Kidney (tissue), 14 donors: ENCODE data around the gene OR2F1. TPM values are rescaled to one million over a fixed set of nuclear protein-coding genes. Genes with fewer than 3 reads are reported as not detected.
A peak's percentile ranks its signal among the peaks of the same experiment; 100 is the strongest.

ENCODE experiments used
- DNase-seq, 5 donors: peaks; one replicate each; pipeline ENCODE4 v3.0.0-alpha.2; 2013 to 2020
- FAIRE-seq: peaks from 2 replicates; lab custom pipeline; 2012; peaks lifted over from hg19 to GRCh38; lab: Jason Lieb, UNC
- H3K27ac ChIP-seq, 2 donors: one replicate each; pipeline ENCODE4 v1.7.0; 2013; ENCODE audit warnings: low read depth in 2 of 2, low read length in 2 of 2, inconsistent platforms in 1 of 2
- H3K27me3 ChIP-seq: one replicate; pipeline ENCODE4 v1.7.1; 2013; ENCODE audit warnings: low read length, inconsistent platforms; ENCODE audit not compliant: control insufficient read depth, insufficient read depth
- H3K36me3 ChIP-seq, 3 donors: one replicate each; pipeline versions ENCODE4 v1.7.0 to v1.7.1; 2013; ENCODE audit warnings: low read length in 3 of 3, control low read depth in 1 of 3, inconsistent platforms in 1 of 3; ENCODE audit not compliant: insufficient read depth in 3 of 3, control insufficient read depth in 2 of 3
- H3K4me1 ChIP-seq, 3 donors: one replicate each; pipeline versions ENCODE4 v1.7.0 to v1.7.1; 2013; ENCODE audit warnings: low read length in 3 of 3, inconsistent platforms in 1 of 3, low read depth in 1 of 3; ENCODE audit not compliant: control insufficient read depth in 2 of 3, insufficient read depth in 2 of 3
- H3K4me3 ChIP-seq, 3 donors: one replicate each; pipeline versions ENCODE4 v1.7.0 to v1.8.1; 2013; ENCODE audit warnings: low read length in 3 of 3, control low read depth in 1 of 3, inconsistent platforms in 1 of 3
- H3K9ac ChIP-seq, 3 donors: one replicate each; pipeline versions ENCODE4 v1.7.0 to v1.7.1; 2013; ENCODE audit warnings: low read length in 3 of 3, control low read depth in 1 of 3, inconsistent platforms in 1 of 3
- H3K9me3 ChIP-seq, 3 donors: one replicate each; pipeline versions ENCODE4 v1.7.0 to v1.7.1; 2013; ENCODE audit warnings: low read length in 3 of 3, control low read depth in 1 of 3, inconsistent platforms in 1 of 3; ENCODE audit not compliant: control insufficient read depth in 2 of 3, insufficient read depth in 1 of 3
- intact Hi-C: fragments of 100-400 bp; cut with DNase I; formaldehyde crosslinking; loops from one replicate; pipeline ENCODE4 v1.11.1; 2022
- polyA plus RNA-seq: library from polyadenylated mRNA; stranded (reverse); fragments of 350-450 nt; fragmentation: Illumina TruSeq; extraction: RNeasy Lipid Tissue Mini Kit (QIAGEN cat#74804); gene quantifications from one replicate; pipeline ENCODE4 v1.2.3, GENCODE V29; 2014; ENCODE audit warnings: low read depth, low replicate concordance; ENCODE audit not compliant: insufficient read depth
- total RNA-seq: library from RNA; stranded (reverse); fragmentation: NEBNext Ultra II Directional; extraction: Animal tissue kit (Norgen Biotek cat#: 25700); gene quantifications from one replicate; pipeline ENCODE4 v1.2.1, GENCODE V29; 2021
- TF ChIP-seq, protein P1 (sequence below): IDR thresholded peaks from 3 replicates; pipeline ENCODE4 v1.5.1; 2012; ENCODE audit warnings: mild to moderate bottlenecking, moderate library complexity, borderline replicate concordance; ENCODE audit not compliant: insufficient read depth; ENCODE audit errors: extremely low read depth
- donor health status: control.
- donor health status: control.
- donor health status: control.
- donor health status: control.
- donor health status: control.
- donor health status: DM: yes; HTN: yes; CAD: no.
- donor health status: Normal renal cell carcinoma (clear cell type).

The OR2F1 gene
- total and polyA plus RNA-seq, 2 donors from 2014 or later: not detected

DNA sequence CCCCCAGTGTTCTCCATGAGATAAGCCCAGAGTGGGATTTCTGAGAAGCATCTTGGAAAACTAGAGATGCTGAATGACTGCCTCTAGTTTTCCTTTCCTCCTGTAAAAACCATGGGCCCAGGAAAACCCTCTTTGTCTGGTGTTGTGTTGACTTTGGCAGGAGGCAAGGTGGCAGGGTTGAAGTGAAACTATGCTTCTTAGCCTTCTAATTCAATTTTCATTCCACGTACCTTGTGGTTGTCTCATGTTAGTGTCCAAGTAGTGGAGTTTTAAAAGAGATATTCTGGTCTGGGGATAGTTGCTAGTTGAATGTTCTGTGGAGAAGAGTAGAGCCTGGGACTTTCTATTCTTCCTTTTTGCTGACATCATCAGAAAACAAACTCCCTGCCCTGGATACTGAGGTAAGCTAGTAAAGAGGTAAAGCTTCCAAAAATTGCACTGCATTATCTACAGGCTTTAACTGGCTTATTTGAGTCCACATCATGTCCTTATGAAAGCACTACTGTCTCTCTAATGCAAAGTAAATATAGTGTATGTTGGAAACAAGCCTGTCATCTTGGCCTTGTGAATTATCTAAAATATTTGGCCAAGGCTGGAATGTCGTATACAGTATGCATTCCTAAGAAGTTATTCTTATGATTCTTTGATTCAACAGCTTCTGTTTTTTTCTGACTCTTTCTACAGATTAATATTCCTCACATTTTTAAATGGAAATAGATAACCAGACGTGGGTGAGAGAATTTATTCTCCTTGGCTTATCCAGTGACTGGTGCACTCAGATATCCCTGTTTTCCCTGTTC lies 19.9 kb upstream of the OR2F1 start, which contains the start of gene OR2F2:
OR2F2 (plus strand) TSS at position 708 of the 800 bp plus-strand sequence; CDS start at position 708, 0 bp downstream.
- TF ChIP-seq, protein P1, sequence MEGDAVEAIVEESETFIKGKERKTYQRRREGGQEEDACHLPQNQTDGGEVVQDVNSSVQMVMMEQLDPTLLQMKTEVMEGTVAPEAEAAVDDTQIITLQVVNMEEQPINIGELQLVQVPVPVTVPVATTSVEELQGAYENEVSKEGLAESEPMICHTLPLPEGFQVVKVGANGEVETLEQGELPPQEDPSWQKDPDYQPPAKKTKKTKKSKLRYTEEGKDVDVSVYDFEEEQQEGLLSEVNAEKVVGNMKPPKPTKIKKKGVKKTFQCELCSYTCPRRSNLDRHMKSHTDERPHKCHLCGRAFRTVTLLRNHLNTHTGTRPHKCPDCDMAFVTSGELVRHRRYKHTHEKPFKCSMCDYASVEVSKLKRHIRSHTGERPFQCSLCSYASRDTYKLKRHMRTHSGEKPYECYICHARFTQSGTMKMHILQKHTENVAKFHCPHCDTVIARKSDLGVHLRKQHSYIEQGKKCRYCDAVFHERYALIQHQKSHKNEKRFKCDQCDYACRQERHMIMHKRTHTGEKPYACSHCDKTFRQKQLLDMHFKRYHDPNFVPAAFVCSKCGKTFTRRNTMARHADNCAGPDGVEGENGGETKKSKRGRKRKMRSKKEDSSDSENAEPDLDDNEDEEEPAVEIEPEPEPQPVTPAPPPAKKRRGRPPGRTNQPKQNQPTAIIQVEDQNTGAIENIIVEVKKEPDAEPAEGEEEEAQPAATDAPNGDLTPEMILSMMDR: no peak
- Histone ChIP-seq H3K4me1 (no peaks in the 10 kb centered on the region), H3K9ac (no peak within 1 kb of the TSS), H3K4me3 (no peak within 1 kb of the TSS), H3K27me3 (no peaks in the 10 kb centered on the region), H3K36me3 (no peaks in the 10 kb centered on the region), H3K27ac (no peak within 1 kb of the TSS), H3K9me3 (peaks cover 0 to 6% (median 0%) of the 10 kb centered on the region in 3 donors)
- DNase-seq: peak in 2 of 5 donors; percentile 5 to 12
- no peak for FAIRE-seq
- intact Hi-C loops: no loop called here

DNA sequence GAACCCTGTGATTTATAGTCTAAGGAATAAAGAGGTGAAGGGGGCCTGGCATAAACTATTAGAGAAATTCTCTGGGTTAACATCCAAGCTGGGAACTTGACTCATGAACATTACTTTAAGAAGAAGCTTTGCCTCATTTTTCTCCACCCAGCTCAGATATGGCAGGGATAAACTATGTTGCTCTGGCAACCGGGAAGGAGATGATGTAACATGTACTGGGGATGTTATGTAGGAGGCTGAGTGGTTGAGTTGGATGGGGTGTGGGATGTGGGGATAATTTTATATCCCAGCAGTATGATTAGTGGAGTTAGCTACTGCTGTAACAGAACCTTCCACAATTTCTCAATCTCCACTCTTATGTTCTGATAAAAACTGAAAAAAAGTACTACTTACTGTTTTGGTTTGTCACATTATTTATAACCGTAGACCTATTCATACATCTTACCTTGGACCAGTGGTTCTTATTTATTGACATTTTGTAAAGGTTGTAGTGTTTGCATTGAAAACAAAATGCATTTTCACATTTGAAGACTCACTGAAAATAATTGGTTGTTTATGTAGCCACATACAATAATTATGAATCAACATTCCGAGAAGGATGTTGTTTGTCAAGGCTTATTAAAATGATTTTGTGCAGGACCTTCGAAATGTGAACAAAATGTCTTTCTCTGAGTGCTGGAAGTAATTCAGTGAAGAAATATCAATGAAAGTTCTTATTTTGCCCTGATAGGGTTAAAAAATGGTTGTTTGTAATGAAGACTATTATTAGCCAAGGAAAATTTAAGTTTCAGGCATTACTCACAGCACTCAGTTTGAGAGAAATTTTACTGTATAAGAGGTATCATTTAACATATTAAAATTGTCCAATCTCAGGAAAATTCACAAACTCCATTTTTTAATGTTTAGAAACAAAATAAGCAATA lies 18.3 kb upstream of the OR2F1 start:
- H3K36me3 ChIP-seq: no peaks in the 10 kb centered on the region
- DNase-seq (no peak), FAIRE-seq (no peak)
- H3K9ac ChIP-seq: no peak overlapping the region
- intact Hi-C loops: no loop called here
- no peaks in the 10 kb centered on the region for H3K27me3 ChIP-seq
- H3K4me1 ChIP-seq: no peaks in the 10 kb centered on the region
- H3K4me3 ChIP-seq: no peak overlapping the region
- TF ChIP-seq, protein P1: no peak
- peaks cover 0 to 6% (median 0%) of the 10 kb centered on the region in 3 donors for H3K9me3 ChIP-seq
- H3K27ac ChIP-seq: no peak overlapping the region

DNA sequence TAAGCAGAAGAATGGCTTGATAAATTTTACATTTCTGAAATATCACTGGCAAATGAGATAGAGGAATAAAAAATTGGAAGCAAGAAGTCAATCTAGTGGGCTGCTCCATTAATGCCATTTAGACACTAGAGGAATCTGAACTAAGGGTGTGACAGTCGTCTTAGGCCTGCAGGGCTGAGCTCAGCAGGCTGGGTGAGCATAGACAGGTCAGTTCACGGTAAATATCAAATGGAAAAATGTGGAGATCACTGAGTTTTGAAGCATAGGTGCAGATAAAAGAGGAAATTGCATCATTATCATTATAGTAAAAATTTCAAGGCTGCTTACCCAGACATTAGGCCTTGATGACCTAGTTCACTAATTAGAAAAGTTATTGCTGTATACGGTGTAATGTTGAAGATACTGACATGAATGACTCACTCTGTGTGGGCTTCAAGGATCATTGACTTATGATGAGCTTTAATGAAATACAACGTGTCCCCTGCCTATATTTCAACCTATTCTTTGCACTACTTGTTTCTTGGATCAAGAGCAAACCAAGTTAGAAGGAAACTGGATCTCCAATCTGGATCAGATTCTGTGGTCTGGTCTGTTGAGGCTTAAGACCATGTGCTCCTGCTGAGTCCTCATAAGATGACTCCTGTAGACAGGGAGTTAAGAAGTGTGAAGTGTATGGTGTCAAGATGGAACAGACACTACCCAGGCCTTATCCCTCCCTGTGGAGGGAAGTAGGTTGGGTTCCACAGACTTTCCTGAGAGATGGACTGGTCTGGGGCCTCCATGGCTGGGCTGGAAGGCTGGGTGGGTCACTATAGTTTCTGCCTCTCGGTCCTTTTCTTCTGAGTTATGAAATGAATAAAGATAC lies 16.0 kb upstream of the OR2F1 start:
- no peak overlapping the region for H3K4me3 ChIP-seq
- H3K9me3 ChIP-seq: peaks cover 0 to 6% (median 0%) of the 10 kb centered on the region in 3 donors
- intact Hi-C loops: no loop called here
- no peaks in the 10 kb centered on the region for H3K36me3 ChIP-seq
- H3K9ac ChIP-seq: no peak overlapping the region
- no peaks in the 10 kb centered on the region for H3K4me1 ChIP-seq
- no peaks in the 10 kb centered on the region for H3K27me3 ChIP-seq
- H3K27ac ChIP-seq: no peak overlapping the region
- TF ChIP-seq, protein P1: no peak
- FAIRE-seq (no peak), DNase-seq (no peak)
